K562 (cell line): ENCODE measurements around the gene PDE4A. TPM values are rescaled to one million over a fixed set of nuclear protein-coding genes. Genes with fewer than 3 reads are reported as not detected.

Experiments used
- ATAC-seq: fragments of 200-7000 bp; cut with Tn5 transposase; 3 replicates; pipeline ENCODE4 v1.9.1; 2020; ENCODE audit warnings: moderate library complexity
- BruUV-seq: library from RNA; stranded (reverse); fragments of 400-500 nt; replicated peaks from 2 replicates; lab custom pipeline; 2021; lab: Mats Ljungman, UMichigan
- CTCF ChIA-PET: fragments of 300-600 bp; formaldehyde crosslinking; extraction: SDS; loops from one replicate; lab custom pipeline; 2021; ENCODE audit warnings: low intra/inter-chr PET ratio; lab: Yijun Ruan, JAX
- POLR2A ChIA-PET: fragments of 300-600, 350-650 bp; sonication (Branson Sonifier 250); formaldehyde crosslinking; extraction: SDS; loops from one replicate; lab custom pipeline; 2021; ENCODE audit warnings: antibody characterized with exemption, inconsistent platforms; lab: Yijun Ruan, JAX
- DNase-seq, 4 experiments: peaks; one replicate each; pipeline versions ENCODE4 v3.0.0 to v3.0.0-alpha.2; 2011 to 2018; ENCODE audit warnings: low spot score in 3 of 4, mixed read lengths in 3 of 4; ENCODE audit errors: extremely low read depth in 1 of 4
- FAIRE-seq: peaks from 2 replicates; lab custom pipeline; 2011; peaks lifted over from hg19 to GRCh38; lab: Jason Lieb, UNC
- H2AFZ ChIP-seq: 2 replicates; pipeline ENCODE4 v1.6.0; 2011; ENCODE audit warnings: low read depth, low read length, control low read depth, inconsistent platforms
- H3K27ac ChIP-seq: fragments of 200-600 bp; 3 replicates; pipeline ENCODE4 v1.8.0; 2011; ENCODE audit warnings: low read depth, mild to moderate bottlenecking, control low read depth, inconsistent platforms, low read length, moderate library complexity, mixed read lengths; ENCODE audit errors: extremely low read depth
- H3K27me3 ChIP-seq, 2 experiments: fragments of 300-600 bp in 1 of 2; 2 replicates in 1 of 2; 3 replicates in 1 of 2; pipeline versions ENCODE4 v1.6.0 to v1.8.0; 2011; ENCODE audit warnings: inconsistent platforms in 2 of 2, low read length in 2 of 2, mild to moderate bottlenecking in 1 of 2, mixed read lengths in 1 of 2, moderate library complexity in 1 of 2; ENCODE audit not compliant: control insufficient read depth in 2 of 2, insufficient read depth in 2 of 2
- H3K36me3 ChIP-seq: fragments of 300-600 bp; 3 replicates; pipeline ENCODE4 v1.8.0; 2011; ENCODE audit warnings: mild to moderate bottlenecking, low read length, inconsistent platforms; ENCODE audit not compliant: control insufficient read depth, insufficient read depth
- H3K4me1 ChIP-seq, 2 experiments: fragments of 200-600 bp in 1 of 2; replicated peaks in 1 of 2; 2 replicates in 1 of 2; 3 replicates in 1 of 2; pipeline versions ENCODE4 v1.5.1 to v1.8.0; 2011; ENCODE audit warnings: inconsistent platforms in 2 of 2, low read length in 2 of 2, mild to moderate bottlenecking in 1 of 2, mixed read lengths in 1 of 2, moderate library complexity in 1 of 2; ENCODE audit not compliant: control insufficient read depth in 2 of 2, insufficient read depth in 2 of 2
- H3K4me2 ChIP-seq: 2 replicates; pipeline ENCODE4 v1.6.1; 2011; ENCODE audit warnings: low read length, control low read depth, inconsistent platforms, mixed read lengths; ENCODE audit not compliant: insufficient read depth
- H3K4me3 ChIP-seq: fragments of 200-600 bp; sonication (generic), shearing (Covaris generic); 2 replicates; pipeline ENCODE4 v1.5.1; 2016; ENCODE audit warnings: control low read depth, inconsistent platforms
- H3K79me2 ChIP-seq: fragments of 200-600 bp; 3 replicates; pipeline ENCODE4 v1.8.0; 2011; ENCODE audit warnings: low read length, inconsistent platforms; ENCODE audit not compliant: control insufficient read depth, insufficient read depth
- H3K9ac ChIP-seq, 2 experiments: 2 replicates each; pipeline versions ENCODE4 v1.6.0 to v1.6.1; 2011; ENCODE audit warnings: low read depth in 2 of 2, low read length in 2 of 2, control low read depth in 1 of 2, inconsistent platforms in 1 of 2, mild to moderate bottlenecking in 1 of 2, mixed read lengths in 1 of 2; ENCODE audit not compliant: insufficient read depth in 1 of 2
- H3K9me1 ChIP-seq: one replicate; pipeline ENCODE4 v1.6.0; 2011; ENCODE audit warnings: inconsistent platforms, mild to moderate bottlenecking, low read length, moderate library complexity; ENCODE audit not compliant: control insufficient read depth, insufficient read depth
- H3K9me3 ChIP-seq: replicated peaks from 2 replicates; pipeline ENCODE4 v1.5.1; 2011; ENCODE audit warnings: low read depth, low read length, inconsistent platforms; ENCODE audit not compliant: control insufficient read depth, insufficient read depth
- H4K20me1 ChIP-seq: replicated peaks from 2 replicates; pipeline ENCODE4 v1.6.1; 2011; ENCODE audit warnings: low read length, inconsistent platforms, mixed read lengths; ENCODE audit not compliant: control insufficient read depth, insufficient read depth
- FOXM1 ChIP-seq, 2 experiments: fragments of 450-650 bp in 1 of 2; sonication (generic) in 1 of 2; formaldehyde crosslinking in 1 of 2; IDR thresholded peaks; 2 replicates each; pipeline versions ENCODE4 v1.6.1 to v1.9.0; 2017 to 2022; ENCODE audit warnings: low read depth in 2 of 2, mild to moderate bottlenecking in 2 of 2, missing genetic modification reagents in 1 of 2, moderate library complexity in 1 of 2
- NBN ChIP-seq: fragments of 450-650 bp; IDR thresholded peaks from 2 replicates; pipeline ENCODE4 v1.6.1; 2016; ENCODE audit warnings: low read depth, mild to moderate bottlenecking
- NFIX ChIP-seq: fragments of 250-450 bp; sonication (Bioruptor Pico); IDR thresholded peaks from 2 replicates; pipeline ENCODE4 v1.4.0; 2020; ENCODE audit warnings: low read depth, mild to moderate bottlenecking, moderate library complexity
- TAF9B ChIP-seq: fragments of 450-650 bp; IDR thresholded peaks from 2 replicates; pipeline ENCODE4 v1.6.1; 2018; ENCODE audit warnings: mild to moderate bottlenecking; ENCODE audit not compliant: partially characterized antibody
- TAL1 ChIP-seq: fragments of 450-650 bp; IDR thresholded peaks from 2 replicates; pipeline ENCODE4 v1.6.1; 2016; ENCODE audit warnings: mild to moderate bottlenecking
- TCF3 ChIP-seq: sonication (generic); formaldehyde crosslinking; IDR thresholded peaks from 2 replicates; pipeline ENCODE4 v1.4.0; 2020; ENCODE audit warnings: mild to moderate bottlenecking, missing genetic modification reagents
- WGBS: fragments of 100-300 bp; shearing (Covaris generic); methylation state at CpG from one replicate; pipeline ENCODE4 v1.1.6; 2016; ENCODE audit warnings: low coverage, mixed read lengths; ENCODE audit not compliant: insufficient coverage; ENCODE audit errors: missing lambda C conversion rate; 5-methylcytosine and 5-hydroxymethylcytosine counted together
- in situ Hi-C: fragments of 300-500 bp; cut with MboI; formaldehyde crosslinking; loops from 4 replicates; pipeline ENCODE4 v1.15.0; 2018; ENCODE audit warnings: inconsistent platforms, mixed read lengths
- intact Hi-C: fragments of 100-400 bp; cut with micrococcal nuclease; formaldehyde crosslinking; loops from 2 replicates; pipeline ENCODE4 v1.14.2; 2022
- polyA plus RNA-seq, 8 experiments: library from polyadenylated mRNA; depleted of rRNA in 4 of 8; stranded (reverse) in 5 of 8; unstranded in 3 of 8; fragments of >200 nt; fragmentation: Nextera tagmentation in 2 of 8; fragmentation: Illumina TruSeq in 1 of 8; extraction: Ambion mirVana in 2 of 8; extraction: Trizol in 1 of 8; gene quantifications; 2 replicates each; pipeline versions ENCODE4 v1.2.1 to v1.2.3, GENCODE V29; 2011 to 2014; ENCODE audit warnings: inconsistent platforms in 1 of 8, missing spikeins in 1 of 8
- total RNA-seq, 7 experiments: library from RNA; depleted of rRNA in 6 of 7; stranded (reverse); fragments of >200 nt in 6 of 7; fragmentation: Illumina TruSeq in 2 of 7; extraction: Trizol in 2 of 7; gene quantifications; 2 replicates each; pipeline versions ENCODE4 v1.2.1 to v1.2.3, GENCODE V29; 2011 to 2021; ENCODE audit warnings: low replicate concordance in 1 of 7
- TF ChIP-seq, protein P1 (sequence below), 2 experiments: fragments of 450-650 bp; IDR thresholded peaks; 2 replicates each; pipeline ENCODE4 v1.6.1; 2016
- TF ChIP-seq, protein P2 (sequence below): sonication (generic); formaldehyde crosslinking; IDR thresholded peaks from 2 replicates; pipeline ENCODE4 v1.8.1; 2022; ENCODE audit warnings: missing genetic modification reagents
- TF ChIP-seq, protein P3 (sequence below): fragments of 450-650 bp; IDR thresholded peaks from 2 replicates; pipeline ENCODE4 v1.6.1; 2017; ENCODE audit warnings: antibody characterized with exemption, mild to moderate bottlenecking

PDE4A gene
- total and polyA plus RNA-seq, 9 of the 15 experiments (the other 6 are each of a cell fraction or from before 2014, with no cell fraction given): 0.66 to 26.9 (median 4.6) TPM

DNA sequence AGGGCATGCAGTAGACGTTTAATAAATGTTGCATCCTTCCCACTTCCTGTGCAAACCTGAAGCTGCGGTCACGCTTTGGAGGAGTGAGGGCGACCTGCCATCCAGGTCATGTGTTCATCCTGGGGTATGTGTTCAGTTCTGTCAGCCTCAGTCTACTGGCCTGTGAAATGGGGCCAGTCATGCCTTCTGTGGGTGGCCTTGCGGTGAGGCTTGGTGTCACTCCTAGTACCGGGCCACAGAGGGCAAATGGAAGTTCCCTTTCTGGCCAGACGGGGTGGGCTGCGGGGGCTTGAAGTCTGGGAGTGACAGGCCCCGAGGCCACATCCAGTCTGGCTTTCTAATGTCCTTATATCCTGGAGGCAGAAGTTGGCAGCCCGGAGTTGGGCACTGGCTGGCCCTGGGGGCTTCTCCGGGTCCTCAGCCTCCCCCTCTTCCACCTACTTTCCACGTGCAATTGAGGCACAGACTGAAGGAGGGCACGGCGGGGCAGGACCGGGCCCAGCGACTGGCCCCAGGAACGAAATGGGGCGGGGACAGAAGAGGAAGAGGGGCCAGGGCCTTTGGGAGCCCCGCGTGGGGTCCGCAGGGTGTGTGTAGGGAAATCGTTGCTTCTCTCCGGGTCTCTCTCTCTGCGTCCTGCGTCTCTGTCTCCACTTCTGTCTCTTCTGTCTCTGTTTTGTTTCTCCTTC lies 11.1 kb downstream of the PDE4A start:
- peak; percentile 86 for FAIRE-seq
- Histone ChIP-seq H3K27ac (peak overlapping the region; percentile 80), H3K4me1 (peaks cover 16 to 50% of the 10 kb centered on the region in 2 experiments; a peak in 4 of 5 replicates), H3K9me1 (no peaks in the 10 kb centered on the region), H3K9ac (peak overlapping the region; percentile 76 to 89), H2AFZ (peak overlapping the region; percentile 75), H3K79me2 (peaks cover 67% of the 10 kb centered on the region), H3K27me3 (no peaks in the 10 kb centered on the region), H3K9me3 (no peaks in the 10 kb centered on the region), H4K20me1 (no peaks in the 10 kb centered on the region; the same call in 1 of the 2 replicates), H3K4me3 (peak overlapping the region; percentile 64), H3K4me2 (peak overlapping the region; percentile 94), H3K36me3 (peaks cover 13% of the 10 kb centered on the region; the same call in 1 of the 3 replicates)
- 2% methylated on average over 19 of the region's 25 CpGs for WGBS
- peak; percentile 43 to 68 (median 53) for DNase-seq
- in situ Hi-C loops (no loop called here), intact Hi-C loops (no loop called here)
- ATAC-seq: peak; percentile 27
- BruUV-seq: TSS peak; percentile 41
- ChIA-PET POLR2A (interaction anchor here (0.6 to 0.8 kb wide), 3 partner anchors 12 to 50 kb away, joined by 3 to 4 read pairs (median 3); no protein-coding TSS in a partner anchor), CTCF (no interaction called here)
- 0 out of 2 replicates have a peak, but pooled peaks have one; percentile 14 for TF ChIP-seq TCF3 (CRISPR knock-in tag)
- TF ChIP-seq TAF9B: no peak
- TF ChIP-seq, protein P1, sequence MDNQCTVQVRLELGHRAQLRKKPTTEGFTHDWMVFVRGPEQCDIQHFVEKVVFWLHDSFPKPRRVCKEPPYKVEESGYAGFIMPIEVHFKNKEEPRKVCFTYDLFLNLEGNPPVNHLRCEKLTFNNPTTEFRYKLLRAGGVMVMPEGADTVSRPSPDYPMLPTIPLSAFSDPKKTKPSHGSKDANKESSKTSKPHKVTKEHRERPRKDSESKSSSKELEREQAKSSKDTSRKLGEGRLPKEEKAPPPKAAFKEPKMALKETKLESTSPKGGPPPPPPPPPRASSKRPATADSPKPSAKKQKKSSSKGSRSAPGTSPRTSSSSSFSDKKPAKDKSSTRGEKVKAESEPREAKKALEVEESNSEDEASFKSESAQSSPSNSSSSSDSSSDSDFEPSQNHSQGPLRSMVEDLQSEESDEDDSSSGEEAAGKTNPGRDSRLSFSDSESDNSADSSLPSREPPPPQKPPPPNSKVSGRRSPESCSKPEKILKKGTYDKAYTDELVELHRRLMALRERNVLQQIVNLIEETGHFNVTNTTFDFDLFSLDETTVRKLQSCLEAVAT (IDR thresholded peaks at IDR 0.05): peak in 1 of 2 experiments; percentile 53; a peak in 1 of 4 replicates
- TF ChIP-seq, protein P2, sequence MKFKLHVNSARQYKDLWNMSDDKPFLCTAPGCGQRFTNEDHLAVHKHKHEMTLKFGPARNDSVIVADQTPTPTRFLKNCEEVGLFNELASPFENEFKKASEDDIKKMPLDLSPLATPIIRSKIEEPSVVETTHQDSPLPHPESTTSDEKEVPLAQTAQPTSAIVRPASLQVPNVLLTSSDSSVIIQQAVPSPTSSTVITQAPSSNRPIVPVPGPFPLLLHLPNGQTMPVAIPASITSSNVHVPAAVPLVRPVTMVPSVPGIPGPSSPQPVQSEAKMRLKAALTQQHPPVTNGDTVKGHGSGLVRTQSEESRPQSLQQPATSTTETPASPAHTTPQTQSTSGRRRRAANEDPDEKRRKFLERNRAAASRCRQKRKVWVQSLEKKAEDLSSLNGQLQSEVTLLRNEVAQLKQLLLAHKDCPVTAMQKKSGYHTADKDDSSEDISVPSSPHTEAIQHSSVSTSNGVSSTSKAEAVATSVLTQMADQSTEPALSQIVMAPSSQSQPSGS (CRISPR knock-in tag): no peak
- no peak for TF ChIP-seq NFIX (CRISPR knock-in tag)
- TF ChIP-seq TAL1: peak; percentile 17; the same call in 1 of the 2 replicates
- peak; percentile 58; the same call in 1 of the 2 replicates for TF ChIP-seq FOXM1 (IDR thresholded peaks at IDR 0.05; ENCODE audit: low read depth)
- no peak for TF ChIP-seq FOXM1 (CRISPR knock-in tag; IDR thresholded peaks at IDR 0.05; ENCODE audit: low read depth)
- TF ChIP-seq NBN: peak; percentile 70
- TF ChIP-seq, protein P3, sequence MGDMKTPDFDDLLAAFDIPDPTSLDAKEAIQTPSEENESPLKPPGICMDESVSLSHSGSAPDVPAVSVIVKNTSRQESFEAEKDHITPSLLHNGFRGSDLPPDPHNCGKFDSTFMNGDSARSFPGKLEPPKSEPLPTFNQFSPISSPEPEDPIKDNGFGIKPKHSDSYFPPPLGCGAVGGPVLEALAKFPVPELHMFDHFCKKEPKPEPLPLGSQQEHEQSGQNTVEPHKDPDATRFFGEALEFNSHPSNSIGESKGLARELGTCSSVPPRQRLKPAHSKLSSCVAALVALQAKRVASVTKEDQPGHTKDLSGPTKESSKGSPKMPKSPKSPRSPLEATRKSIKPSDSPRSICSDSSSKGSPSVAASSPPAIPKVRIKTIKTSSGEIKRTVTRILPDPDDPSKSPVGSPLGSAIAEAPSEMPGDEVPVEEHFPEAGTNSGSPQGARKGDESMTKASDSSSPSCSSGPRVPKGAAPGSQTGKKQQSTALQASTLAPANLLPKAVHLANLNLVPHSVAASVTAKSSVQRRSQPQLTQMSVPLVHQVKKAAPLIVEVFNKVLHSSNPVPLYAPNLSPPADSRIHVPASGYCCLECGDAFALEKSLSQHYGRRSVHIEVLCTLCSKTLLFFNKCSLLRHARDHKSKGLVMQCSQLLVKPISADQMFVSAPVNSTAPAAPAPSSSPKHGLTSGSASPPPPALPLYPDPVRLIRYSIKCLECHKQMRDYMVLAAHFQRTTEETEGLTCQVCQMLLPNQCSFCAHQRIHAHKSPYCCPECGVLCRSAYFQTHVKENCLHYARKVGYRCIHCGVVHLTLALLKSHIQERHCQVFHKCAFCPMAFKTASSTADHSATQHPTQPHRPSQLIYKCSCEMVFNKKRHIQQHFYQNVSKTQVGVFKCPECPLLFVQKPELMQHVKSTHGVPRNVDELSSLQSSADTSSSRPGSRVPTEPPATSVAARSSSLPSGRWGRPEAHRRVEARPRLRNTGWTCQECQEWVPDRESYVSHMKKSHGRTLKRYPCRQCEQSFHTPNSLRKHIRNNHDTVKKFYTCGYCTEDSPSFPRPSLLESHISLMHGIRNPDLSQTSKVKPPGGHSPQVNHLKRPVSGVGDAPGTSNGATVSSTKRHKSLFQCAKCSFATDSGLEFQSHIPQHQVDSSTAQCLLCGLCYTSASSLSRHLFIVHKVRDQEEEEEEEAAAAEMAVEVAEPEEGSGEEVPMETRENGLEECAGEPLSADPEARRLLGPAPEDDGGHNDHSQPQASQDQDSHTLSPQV: peak; percentile 14; the same call in 1 of the 2 replicates
